Esophagus muscularis mucosa (tissue), 4 donors: ENCODE data around the gene MICAL3. TPM values are rescaled to one million over a fixed set of nuclear protein-coding genes. Genes with fewer than 3 reads are reported as not detected.

Source experiments
- DNase-seq: peaks from one replicate; pipeline ENCODE4 v3.0.0-alpha.2; 2017; ENCODE audit errors: extremely low spot score
- H3K27ac ChIP-seq, 4 donors: fragments of 200-600 bp; sonication (generic); replicated peaks in 1 of 4; 1 replicate in 3 of 4; 2 replicates in 1 of 4; pipeline ENCODE4 v1.5.1; 2016 to 2019; ENCODE audit warnings: mild to moderate bottlenecking in 1 of 4
- H3K27me3 ChIP-seq, 4 donors: fragments of 200-600 bp; sonication (generic); one replicate each; pipeline versions ENCODE4 v1.5.1 to v1.6.0; 2016 to 2019
- H3K36me3 ChIP-seq, 4 donors: fragments of 200-600 bp; sonication (generic); one replicate each; pipeline ENCODE4 v1.5.1; 2016 to 2019
- H3K4me1 ChIP-seq, 4 donors: fragments of 200-600 bp; sonication (generic); one replicate each; pipeline ENCODE4 v1.5.1; 2016 to 2019
- H3K4me3 ChIP-seq, 4 donors: fragments of 200-600 bp; sonication (generic); 1 replicate in 2 of 4; 2 replicates in 2 of 4; pipeline ENCODE4 v1.5.1; 2016 to 2019; ENCODE audit warnings: mild to moderate bottlenecking in 4 of 4, moderate library complexity in 1 of 4
- H3K9me3 ChIP-seq, 4 donors: fragments of 200-600 bp; sonication (generic); 1 replicate in 3 of 4; 2 replicates in 1 of 4; pipeline ENCODE4 v1.5.1; 2016 to 2019
- EP300 ChIP-seq: sonication (generic); formaldehyde crosslinking; IDR thresholded peaks from one replicate; pipeline ENCODE4 v1.6.1; 2017; ENCODE audit warnings: antibody characterized with exemption
- POLR2A ChIP-seq: fragments of 450-650 bp; IDR thresholded peaks from one replicate; pipeline ENCODE4 v1.6.1; 2017; ENCODE audit warnings: antibody characterized with exemption, moderate library complexity, mild to moderate bottlenecking, low read depth
- POLR2AphosphoS5 ChIP-seq, 2 donors: sonication (generic); formaldehyde crosslinking; IDR thresholded peaks; one replicate each; pipeline ENCODE4 v1.6.1; 2017; ENCODE audit warnings: antibody characterized with exemption in 2 of 2
- WGBS: methylation state at CpG from one replicate; pipeline ENCODE4 v1.1.5; 2018; 5-methylcytosine and 5-hydroxymethylcytosine counted together
- intact Hi-C: fragments of 100-400 bp; cut with DNase I; formaldehyde crosslinking; loops from one replicate; pipeline ENCODE4 v1.15.1; 2023
- total RNA-seq, 4 donors: library from RNA; depleted of rRNA; stranded (reverse); fragments of >200 nt; gene quantifications; one replicate each; pipeline versions ENCODE4 v1.1.0 to v1.2.1, GENCODE V29; 2016
- TF ChIP-seq, protein P1 (sequence below), 3 experiments: fragments of 200-600 bp in 2 of 3; fragments of 450-650 bp in 1 of 3; sonication (generic) in 2 of 3; IDR thresholded peaks; one replicate each; pipeline ENCODE4 v1.5.1; 2017 to 2019; ENCODE audit warnings: antibody characterized with exemption in 3 of 3, mild to moderate bottlenecking in 2 of 3, moderate library complexity in 1 of 3

Gene MICAL3
- total RNA-seq, 4 donors from 2014 or later, result 35.1 to 91.8 (median 67.8) TPM

DNA sequence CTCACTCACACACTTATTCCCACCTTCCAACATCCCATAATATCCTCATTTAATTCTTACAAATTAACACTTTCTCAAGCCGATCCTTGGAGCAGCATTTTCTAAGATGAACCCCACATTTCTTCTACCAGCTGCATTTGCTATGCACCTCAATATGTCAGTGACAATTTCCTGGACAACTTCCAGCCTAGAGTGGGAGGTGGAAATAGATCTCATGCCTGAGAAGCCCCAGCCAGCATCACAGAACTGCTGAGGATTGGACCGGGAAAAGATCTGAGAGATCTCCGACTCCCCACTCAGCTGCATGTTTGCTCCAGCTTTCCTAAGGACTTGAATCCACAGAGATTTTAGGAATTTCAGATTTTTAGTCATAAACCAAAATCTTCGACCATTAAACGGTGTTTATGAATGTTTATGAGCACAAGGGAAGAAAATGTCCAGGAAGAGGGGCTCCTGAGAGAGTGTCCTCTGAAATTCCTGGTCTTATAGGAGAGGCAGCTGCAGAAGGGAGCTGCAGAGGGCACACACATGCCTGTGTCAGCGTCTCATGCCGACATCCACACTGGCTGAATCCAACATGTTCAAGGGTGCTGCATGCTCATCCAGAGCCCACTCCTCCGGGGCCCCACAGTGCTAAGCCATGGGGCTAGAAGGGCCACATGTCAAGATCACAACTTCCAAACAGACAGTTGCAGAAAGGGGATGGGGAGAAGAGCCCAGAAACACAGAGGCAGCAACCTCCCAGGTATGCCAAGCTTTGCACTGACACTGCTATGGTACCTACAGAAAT, 68.6 kb downstream of the MICAL3 start:
- Histone ChIP-seq H3K9me3 (no peaks in the 10 kb centered on the region), H3K27me3 (no peaks in the 10 kb centered on the region), H3K4me1 (peaks cover 34 to 81% (median 51%) of the 10 kb centered on the region in 4 donors), H3K36me3 (no peaks in the 10 kb centered on the region), H3K27ac (no peak overlapping the region), H3K4me3 (no peak overlapping the region)
- 55% methylated on average over 8 of the region's 8 CpGs for WGBS
- intact Hi-C loops, result no loop called here
- no peak for TF ChIP-seq EP300
- TF ChIP-seq, protein P1, sequence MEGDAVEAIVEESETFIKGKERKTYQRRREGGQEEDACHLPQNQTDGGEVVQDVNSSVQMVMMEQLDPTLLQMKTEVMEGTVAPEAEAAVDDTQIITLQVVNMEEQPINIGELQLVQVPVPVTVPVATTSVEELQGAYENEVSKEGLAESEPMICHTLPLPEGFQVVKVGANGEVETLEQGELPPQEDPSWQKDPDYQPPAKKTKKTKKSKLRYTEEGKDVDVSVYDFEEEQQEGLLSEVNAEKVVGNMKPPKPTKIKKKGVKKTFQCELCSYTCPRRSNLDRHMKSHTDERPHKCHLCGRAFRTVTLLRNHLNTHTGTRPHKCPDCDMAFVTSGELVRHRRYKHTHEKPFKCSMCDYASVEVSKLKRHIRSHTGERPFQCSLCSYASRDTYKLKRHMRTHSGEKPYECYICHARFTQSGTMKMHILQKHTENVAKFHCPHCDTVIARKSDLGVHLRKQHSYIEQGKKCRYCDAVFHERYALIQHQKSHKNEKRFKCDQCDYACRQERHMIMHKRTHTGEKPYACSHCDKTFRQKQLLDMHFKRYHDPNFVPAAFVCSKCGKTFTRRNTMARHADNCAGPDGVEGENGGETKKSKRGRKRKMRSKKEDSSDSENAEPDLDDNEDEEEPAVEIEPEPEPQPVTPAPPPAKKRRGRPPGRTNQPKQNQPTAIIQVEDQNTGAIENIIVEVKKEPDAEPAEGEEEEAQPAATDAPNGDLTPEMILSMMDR (IDR thresholded peaks at IDR 0.05), result no peak
- TF ChIP-seq POLR2A, result no peak
- no peak for TF ChIP-seq POLR2AphosphoS5 (IDR thresholded peaks at IDR 0.05)
- DNase-seq, result no peak

DNA sequence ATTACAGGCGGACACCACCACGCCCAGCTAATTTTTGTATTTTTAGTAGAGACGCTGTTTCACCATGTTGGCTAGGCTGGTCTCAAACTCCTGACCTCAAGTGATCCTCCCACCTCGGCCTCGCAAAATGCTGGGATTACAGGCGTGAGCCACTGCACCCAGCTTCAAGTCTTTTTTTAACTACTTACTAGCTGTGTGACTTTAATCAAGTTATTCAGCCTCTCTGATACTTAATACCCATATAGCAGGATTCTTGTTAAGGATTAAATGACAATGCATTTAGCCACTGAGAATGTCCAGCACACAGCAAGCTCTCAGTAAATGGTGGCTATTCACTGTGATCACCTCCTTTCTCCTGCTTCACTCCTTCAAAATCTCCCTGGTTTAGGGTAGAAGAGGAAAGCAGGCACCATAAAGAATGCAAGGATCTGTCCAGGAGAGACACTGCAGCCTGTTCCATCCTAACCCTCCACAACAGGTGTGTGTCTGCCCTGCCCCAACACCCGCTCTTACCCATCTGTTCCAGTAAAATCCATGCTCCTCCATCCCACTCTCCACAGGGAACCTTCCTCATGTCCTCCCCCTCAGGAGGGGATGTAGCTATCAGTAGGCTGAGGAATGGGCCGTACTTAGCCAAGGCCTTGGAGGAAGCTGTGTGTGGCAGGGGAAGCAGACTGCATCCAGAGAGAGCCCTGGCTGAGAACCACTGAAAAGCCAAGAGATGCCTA, 69.3 kb downstream of the MICAL3 start:
- no peaks in the 10 kb centered on the region for H3K9me3 ChIP-seq
- H3K27ac ChIP-seq, result peak overlapping the region in 1 of 4 donors; percentile 4
- 87% methylated on average over 8 of the region's 8 CpGs for WGBS
- H3K4me3 ChIP-seq, result no peak overlapping the region
- TF ChIP-seq, protein P1 (IDR thresholded peaks at IDR 0.05), result no peak
- TF ChIP-seq EP300, result no peak
- no peak for TF ChIP-seq POLR2A
- no peak for TF ChIP-seq POLR2AphosphoS5 (IDR thresholded peaks at IDR 0.05)
- intact Hi-C loops, result no loop called here
- no peaks in the 10 kb centered on the region for H3K27me3 ChIP-seq
- H3K4me1 ChIP-seq, result peaks cover 42 to 81% (median 54%) of the 10 kb centered on the region in 4 donors
- H3K36me3 ChIP-seq, result no peaks in the 10 kb centered on the region
- no peak for DNase-seq

DNA sequence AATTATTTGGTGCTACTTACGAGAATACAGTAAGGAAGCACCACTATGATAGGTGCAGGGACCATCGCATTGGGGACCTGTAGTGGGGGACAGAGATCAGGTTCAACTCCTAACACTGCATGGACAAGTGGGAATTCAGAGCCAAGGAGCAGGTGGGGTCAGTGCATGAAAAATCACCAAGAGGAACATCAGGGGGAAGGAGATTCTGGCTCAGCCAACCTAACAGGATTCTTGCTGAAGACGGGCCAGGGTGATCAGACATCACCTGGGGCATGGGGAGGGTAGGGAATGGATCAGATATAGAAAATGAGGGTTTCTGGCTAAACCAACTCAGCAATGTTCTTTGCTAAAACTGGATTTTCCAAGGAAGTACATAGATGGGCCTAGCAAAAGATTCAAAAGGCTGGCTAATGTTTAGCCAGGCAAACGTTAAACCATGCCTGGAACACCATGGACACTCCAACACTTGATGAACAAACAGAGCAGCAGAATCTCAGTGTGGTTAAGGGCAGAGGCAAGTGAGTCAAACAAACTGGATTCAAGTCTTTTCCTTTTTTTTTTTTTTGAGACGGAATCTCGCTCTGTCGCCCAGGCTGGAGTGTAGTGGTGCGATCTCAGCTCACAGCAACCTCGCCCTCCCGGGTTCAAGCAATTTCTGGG, 70.0 kb downstream of the MICAL3 start:
- 86% methylated on average over 10 of the region's 10 CpGs for WGBS

GRCh38 chr22:17953147-17953546, 71.2 kb downstream of the MICAL3 start:
- TF ChIP-seq, protein P1 (IDR thresholded peaks at IDR 0.05), result no peak
- no peak for TF ChIP-seq EP300
- no peak for TF ChIP-seq POLR2A
- no peak for TF ChIP-seq POLR2AphosphoS5 (IDR thresholded peaks at IDR 0.05)
- Histone ChIP-seq H3K9me3 (no peaks in the 10 kb centered on the region), H3K4me1 (peaks cover 48 to 86% (median 57%) of the 10 kb centered on the region in 4 donors), H3K36me3 (no peaks in the 10 kb centered on the region), H3K27me3 (no peaks in the 10 kb centered on the region), H3K4me3 (no peak overlapping the region), H3K27ac (no peak overlapping the region)
- 91% methylated on average over 4 of the region's 4 CpGs for WGBS
- intact Hi-C loops, result no loop called here
- DNase-seq, result no peak

More for the DNA sequence above, 70.0 kb downstream of the MICAL3 start:
- TF ChIP-seq POLR2AphosphoS5 (IDR thresholded peaks at IDR 0.05) (no peak), EP300 (no peak), POLR2A (no peak)
- TF ChIP-seq, protein P1 (IDR thresholded peaks at IDR 0.05), result no peak
- Histone ChIP-seq H3K9me3 (no peaks in the 10 kb centered on the region), H3K36me3 (no peaks in the 10 kb centered on the region), H3K27ac (no peak overlapping the region), H3K4me1 (peaks cover 49 to 81% (median 58%) of the 10 kb centered on the region in 4 donors), H3K27me3 (no peaks in the 10 kb centered on the region), H3K4me3 (no peak overlapping the region)
- no peak for DNase-seq
- intact Hi-C loops, result no loop called here
